Measurements from ENCODE around the gene ATP10A.
A peak's percentile ranks its signal among the peaks of the same experiment; 100 is the strongest.

Gene ATP10A

GRCh38 chr15:25811481-25811906 is 51.6 kb downstream of the ATP10A start:
- DNase-seq: no peak

- no peak for DNase-seq
Observed at GRCh38 chr15:25810631-25811091, 52.5 kb downstream of the ATP10A start.

- DNase-seq: no peak
Observed at GRCh38 chr15:25810154-25810553, 53.0 kb downstream of the ATP10A start.

GRCh38 chr15:25807063-25807462 is 56.1 kb downstream of the ATP10A start:
- no peak for DNase-seq

- DNase-seq: no peak
Observed at GRCh38 chr15:25805031-25805430, 58.1 kb downstream of the ATP10A start.

GRCh38 chr15:25804451-25804850 is 58.7 kb downstream of the ATP10A start:
- DNase-seq: no peak

- no peak for DNase-seq
Observed at GRCh38 chr15:25803541-25803940, 59.6 kb downstream of the ATP10A start.

GRCh38 chr15:25803036-25803435 is 60.1 kb downstream of the ATP10A start:
- no peak for DNase-seq

GRCh38 chr15:25802285-25802830 is 60.8 kb downstream of the ATP10A start:
- no peak for DNase-seq

GRCh38 chr15:25801586-25802284 is 61.4 kb downstream of the ATP10A start:
- DNase-seq: no peak

- no peak for DNase-seq
Observed at GRCh38 chr15:25800761-25801515, 62.2 kb downstream of the ATP10A start.

- no peak for DNase-seq
Observed at GRCh38 chr15:25799906-25800700, 63.0 kb downstream of the ATP10A start.

- no peak for DNase-seq
Observed at GRCh38 chr15:25797936-25798901, 64.9 kb downstream of the ATP10A start.

GRCh38 chr15:25797511-25797935 is 65.6 kb downstream of the ATP10A start:
- DNase-seq: no peak

GRCh38 chr15:25797035-25797434 is 66.1 kb downstream of the ATP10A start:
- no peak for DNase-seq

- no peak for DNase-seq
Observed at GRCh38 chr15:25796395-25796794, 66.7 kb downstream of the ATP10A start.

GRCh38 chr15:25795712-25796111 is 67.4 kb downstream of the ATP10A start:
- no peak for DNase-seq

- DNase-seq: no peak
Observed at GRCh38 chr15:25795061-25795460, 68.1 kb downstream of the ATP10A start.

- peak; percentile 18 for DNase-seq
Observed at GRCh38 chr15:25793354-25794050, 69.6 kb downstream of the ATP10A start.

- DNase-seq: no peak
Observed at GRCh38 chr15:25792128-25792527, 71.0 kb downstream of the ATP10A start.

GRCh38 chr15:25790000-25790660 is 73.0 kb downstream of the ATP10A start:
- peak; percentile 61 for DNase-seq
